ENCODE results near the gene PI4KA.

GRCh38 chr22:20819471-20819870 lies 39.1 kb downstream of the PI4KA start:
- TF ChIP-seq CTCF (IDR thresholded peaks at IDR 0.05; ENCODE audit: insufficient read depth, low read length) (no peak), POLR2AphosphoS5 (IDR thresholded peaks at IDR 0.05; ENCODE audit: low read depth) (no peak)

Data from HL-60 (cell line).